Measurements from ENCODE around the gene ROBO4.

The ROBO4 gene

GRCh38 chr11:124897674-124898262 is at the start of gene ROBO4:
ROBO4 (minus strand) TSS chr11:124897865; CDS start chr11:124897795, 70 bp downstream.
- DNase-seq (ENCODE audit: low spot score), result no peak

- DNase-seq (ENCODE audit: low spot score), result no peak
These were observed 49.1 kb upstream of the ROBO4 start for GRCh38 chr11:124946735-124947141.

GRCh38 chr11:124945826-124946225 is 48.2 kb upstream of the ROBO4 start:
- no peak for DNase-seq (ENCODE audit: low spot score)

GRCh38 chr11:124944565-124944964 is 46.9 kb upstream of the ROBO4 start:
- no peak for DNase-seq (ENCODE audit: low spot score)

- no peak for DNase-seq (ENCODE audit: low spot score)
These were observed 46.1 kb upstream of the ROBO4 start for GRCh38 chr11:124943741-124944140.

GRCh38 chr11:124943254-124943616 is 45.6 kb upstream of the ROBO4 start:
- DNase-seq (ENCODE audit: low spot score), result no peak

- no peak for DNase-seq (ENCODE audit: low spot score)
These were observed 45.0 kb upstream of the ROBO4 start for GRCh38 chr11:124942466-124943253.

- DNase-seq (ENCODE audit: low spot score), result no peak
These were observed 44.0 kb upstream of the ROBO4 start for GRCh38 chr11:124941703-124942102.

- no peak for DNase-seq (ENCODE audit: low spot score)
These were observed 41.3 kb upstream of the ROBO4 start for GRCh38 chr11:124938970-124939369.

- DNase-seq (ENCODE audit: low spot score), result no peak
These were observed 40.6 kb upstream of the ROBO4 start for GRCh38 chr11:124938206-124938765.

- no peak for DNase-seq (ENCODE audit: low spot score)
These were observed 39.8 kb upstream of the ROBO4 start for GRCh38 chr11:124937336-124937935.

GRCh38 chr11:124935548-124936514 is 38.2 kb upstream of the ROBO4 start, which contains the start of gene HEPACAM:
HEPACAM (minus strand) TSS chr11:124936047; CDS start chr11:124936006, 41 bp downstream.
- no peak for DNase-seq (ENCODE audit: low spot score)

GRCh38 chr11:124934862-124935547 is 37.3 kb upstream of the ROBO4 start:
- no peak for DNase-seq (ENCODE audit: low spot score)

- no peak for DNase-seq (ENCODE audit: low spot score)
These were observed 33.1 kb upstream of the ROBO4 start for GRCh38 chr11:124930799-124931198.

GRCh38 chr11:124928942-124929665 is 31.4 kb upstream of the ROBO4 start:
- DNase-seq (ENCODE audit: low spot score), result no peak

GRCh38 chr11:124923296-124923695 is 25.6 kb upstream of the ROBO4 start:
- no peak for DNase-seq (ENCODE audit: low spot score)

GRCh38 chr11:124922831-124923230 is 25.2 kb upstream of the ROBO4 start:
- DNase-seq (ENCODE audit: low spot score), result no peak

GRCh38 chr11:124920870-124921609 is 23.4 kb upstream of the ROBO4 start:
- DNase-seq (ENCODE audit: low spot score), result peak; percentile 9

GRCh38 chr11:124920356-124920755 is 22.7 kb upstream of the ROBO4 start:
- no peak for DNase-seq (ENCODE audit: low spot score)

- DNase-seq (ENCODE audit: low spot score), result no peak
These were observed 22.2 kb upstream of the ROBO4 start for GRCh38 chr11:124919898-124920297.

All from hematopoietic multipotent progenitor cell treated with erythropoietin and hydrocortisone succinate and interleukin-3 and kit ligand, for 15 days (in vitro differentiated cells).